Measurements from ENCODE around the gene PPFIA2.

DNA sequence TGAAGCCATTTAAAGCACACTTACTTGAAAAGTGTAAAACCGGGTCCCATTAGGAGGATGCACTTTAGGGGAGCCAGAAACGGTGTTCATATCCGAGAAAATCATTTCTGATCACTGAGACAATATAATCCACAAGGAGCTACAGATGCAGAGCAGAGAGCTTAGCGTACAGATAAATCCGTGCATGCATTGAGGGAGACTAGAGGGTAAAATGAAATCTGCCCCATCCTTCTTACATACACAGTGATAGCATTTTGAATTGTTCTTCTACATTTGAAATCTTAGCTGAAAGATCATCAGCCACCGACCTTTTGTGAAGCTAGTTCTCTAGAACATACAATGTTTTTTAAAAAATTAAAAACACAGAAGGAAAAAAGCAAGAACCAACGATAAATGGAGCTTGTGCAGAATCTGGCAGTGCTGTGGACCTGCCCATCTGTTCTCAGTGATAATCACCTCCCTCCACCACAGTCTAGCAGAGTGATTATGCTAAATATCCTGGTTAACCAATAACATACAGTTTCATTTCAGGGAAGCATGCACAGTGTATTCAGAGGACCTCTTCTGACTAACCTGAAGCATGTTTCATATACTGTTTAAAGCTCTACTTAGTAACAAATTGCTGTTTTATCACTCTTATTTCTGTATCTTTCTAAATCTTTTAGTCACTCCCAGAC, 161.1 kb downstream of the PPFIA2 start:
- TF ChIP-seq POLR2A (IDR thresholded peaks at IDR 0.05), result no peak
- TF ChIP-seq, protein P1, sequence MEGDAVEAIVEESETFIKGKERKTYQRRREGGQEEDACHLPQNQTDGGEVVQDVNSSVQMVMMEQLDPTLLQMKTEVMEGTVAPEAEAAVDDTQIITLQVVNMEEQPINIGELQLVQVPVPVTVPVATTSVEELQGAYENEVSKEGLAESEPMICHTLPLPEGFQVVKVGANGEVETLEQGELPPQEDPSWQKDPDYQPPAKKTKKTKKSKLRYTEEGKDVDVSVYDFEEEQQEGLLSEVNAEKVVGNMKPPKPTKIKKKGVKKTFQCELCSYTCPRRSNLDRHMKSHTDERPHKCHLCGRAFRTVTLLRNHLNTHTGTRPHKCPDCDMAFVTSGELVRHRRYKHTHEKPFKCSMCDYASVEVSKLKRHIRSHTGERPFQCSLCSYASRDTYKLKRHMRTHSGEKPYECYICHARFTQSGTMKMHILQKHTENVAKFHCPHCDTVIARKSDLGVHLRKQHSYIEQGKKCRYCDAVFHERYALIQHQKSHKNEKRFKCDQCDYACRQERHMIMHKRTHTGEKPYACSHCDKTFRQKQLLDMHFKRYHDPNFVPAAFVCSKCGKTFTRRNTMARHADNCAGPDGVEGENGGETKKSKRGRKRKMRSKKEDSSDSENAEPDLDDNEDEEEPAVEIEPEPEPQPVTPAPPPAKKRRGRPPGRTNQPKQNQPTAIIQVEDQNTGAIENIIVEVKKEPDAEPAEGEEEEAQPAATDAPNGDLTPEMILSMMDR (IDR thresholded peaks at IDR 0.05), result no peak
